GM12801 (cell line): Measurements from ENCODE around the gene CDH26.

Experiments
- CTCF ChIP-seq: IDR thresholded peaks from one replicate; pipeline ENCODE4 v1.5.1; 2011; ENCODE audit warnings: control low read depth; ENCODE audit not compliant: insufficient read length; ENCODE audit errors: extremely low read depth

CDH26 gene

GRCh38 chr20:60016406-60016805 lies 58.2 kb downstream of the CDH26 start:
- TF ChIP-seq CTCF, result no peak

GRCh38 chr20:60020251-60020650 lies 62.0 kb downstream of the CDH26 start:
- no peak for TF ChIP-seq CTCF

GRCh38 chr20:60021104-60021503 lies 62.9 kb downstream of the CDH26 start:
- no peak for TF ChIP-seq CTCF

- TF ChIP-seq CTCF, result no peak
Observed at GRCh38 chr20:60022849-60023248, 64.6 kb downstream of the CDH26 start.

- TF ChIP-seq CTCF, result no peak
Observed at GRCh38 chr20:60024245-60024644, 66.0 kb downstream of the CDH26 start.

GRCh38 chr20:60024801-60025200 lies 66.6 kb downstream of the CDH26 start:
- TF ChIP-seq CTCF, result no peak

GRCh38 chr20:60026010-60026409 lies 67.8 kb downstream of the CDH26 start:
- TF ChIP-seq CTCF, result no peak

- no peak for TF ChIP-seq CTCF
Observed at GRCh38 chr20:60030471-60030870, 72.2 kb downstream of the CDH26 start.
